NT2/D1 (cell line): ENCODE measurements around the gene INO80C.

Experiments
- DNase-seq: peaks from one replicate; pipeline ENCODE4 v3.0.0-alpha.2; 2011; ENCODE audit warnings: low read depth, low spot score
- H3K27me3 ChIP-seq: 2 replicates; pipeline ENCODE4 v1.6.0; 2011; ENCODE audit warnings: mild to moderate bottlenecking; ENCODE audit not compliant: insufficient read length, insufficient read depth
- H3K36me3 ChIP-seq: 2 replicates; pipeline ENCODE4 v1.6.1; 2011; ENCODE audit warnings: mild to moderate bottlenecking, low read length, mixed read lengths; ENCODE audit not compliant: insufficient read depth, insufficient read length
- H3K4me1 ChIP-seq: 2 replicates; pipeline ENCODE4 v1.5.1; 2011; ENCODE audit not compliant: insufficient read depth, insufficient read length
- H3K4me3 ChIP-seq: 2 replicates; pipeline ENCODE4 v1.5.1; 2011; ENCODE audit warnings: low read depth; ENCODE audit not compliant: insufficient read length
- H3K9ac ChIP-seq: 2 replicates; pipeline ENCODE4 v1.6.0; 2011; ENCODE audit warnings: low read depth; ENCODE audit not compliant: insufficient read length
- H3K9me3 ChIP-seq: 2 replicates; pipeline ENCODE4 v1.5.1; 2011; ENCODE audit warnings: mild to moderate bottlenecking, low read length; ENCODE audit not compliant: insufficient read depth
- SUZ12 ChIP-seq: IDR thresholded peaks from 2 replicates; pipeline ENCODE4 v1.6.1; 2011; ENCODE audit not compliant: insufficient read length, insufficient read depth; ENCODE audit errors: extremely low read depth
- YY1 ChIP-seq: IDR thresholded peaks from 2 replicates; pipeline ENCODE4 v1.6.1; 2011; ENCODE audit not compliant: insufficient read length, insufficient read depth
- ZNF274 ChIP-seq: IDR thresholded peaks from 2 replicates; pipeline ENCODE4 v1.6.1; 2011; ENCODE audit warnings: mild to moderate bottlenecking, low read depth, low read length

Gene INO80C

DNA sequence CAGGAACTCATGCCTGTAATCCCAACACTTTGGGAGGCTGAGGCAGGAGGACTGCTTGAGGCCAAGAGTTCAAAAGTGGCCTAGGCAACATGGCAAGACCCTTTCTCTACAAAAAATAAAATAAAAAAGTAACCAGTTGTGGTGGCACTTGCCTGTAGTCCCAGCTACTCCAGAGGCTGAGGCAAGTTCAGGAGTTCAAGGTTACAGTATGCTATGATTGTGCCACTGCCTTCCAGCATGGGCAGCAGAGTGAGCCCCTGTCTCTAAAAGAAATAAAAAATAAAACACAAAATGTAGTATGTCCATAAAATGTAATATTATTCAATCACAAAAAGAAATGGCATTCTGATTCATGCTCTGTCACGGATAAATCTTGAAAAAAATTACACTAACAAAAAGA, 11.9 kb downstream of the INO80C start:
- Histone ChIP-seq H3K9me3 (peaks cover 18% of the 10 kb centered on the region; the same call in 1 of the 2 replicates), H3K9ac (no peak overlapping the region), H3K4me3 (no peak overlapping the region), H3K4me1 (peaks cover 2% of the 10 kb centered on the region), H3K27me3 (no peaks in the 10 kb centered on the region), H3K36me3 (no peaks in the 10 kb centered on the region)
- DNase-seq = no peak
- no peak for TF ChIP-seq ZNF274
- TF ChIP-seq SUZ12 = no peak
- no peak for TF ChIP-seq YY1

DNA sequence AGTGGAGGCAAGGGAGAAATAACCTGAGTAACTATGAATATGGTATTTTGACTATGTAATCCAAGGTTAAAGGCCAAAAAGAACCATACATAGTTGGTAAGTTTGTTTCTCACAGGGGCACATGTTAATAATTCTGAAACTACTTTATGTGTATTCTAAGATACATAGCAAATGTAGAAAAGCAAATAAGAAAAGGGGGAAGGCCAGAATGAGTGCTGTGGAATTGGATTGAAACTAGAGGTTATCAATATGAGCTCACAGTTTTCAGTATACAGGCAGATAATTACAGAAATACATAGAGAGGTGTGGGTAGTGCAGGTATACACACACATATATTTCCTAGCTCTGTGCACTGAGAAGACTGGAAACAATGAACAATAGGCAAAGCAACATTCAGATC, 13.7 kb downstream of the INO80C start:
- H3K27me3 ChIP-seq = no peaks in the 10 kb centered on the region
- H3K4me1 ChIP-seq = peaks cover 2% of the 10 kb centered on the region
- H3K9me3 ChIP-seq = peaks cover 14% of the 10 kb centered on the region; the same call in 1 of the 2 replicates
- no peak overlapping the region for H3K9ac ChIP-seq
- DNase-seq = no peak
- TF ChIP-seq YY1 = no peak
- TF ChIP-seq ZNF274 = no peak
- TF ChIP-seq SUZ12 = no peak
- H3K36me3 ChIP-seq = no peaks in the 10 kb centered on the region
- no peak overlapping the region for H3K4me3 ChIP-seq

- no peak for DNase-seq
- no peak overlapping the region for H3K4me3 ChIP-seq
- H3K9me3 ChIP-seq = 0 out of 2 replicates have a peak, but pooled peaks cover 1% of the 10 kb centered on the region
- no peaks in the 10 kb centered on the region for H3K4me1 ChIP-seq
- H3K9ac ChIP-seq = no peak overlapping the region
- peaks cover 3% of the 10 kb centered on the region for H3K36me3 ChIP-seq
- no peaks in the 10 kb centered on the region for H3K27me3 ChIP-seq
- TF ChIP-seq ZNF274 (no peak), SUZ12 (no peak), YY1 (no peak)
These were observed 15.8 kb downstream of the INO80C start for GRCh38 chr18:35481960-35482366.

GRCh38 chr18:35479911-35480586, 17.7 kb downstream of the INO80C start:
- no peaks in the 10 kb centered on the region for H3K27me3 ChIP-seq
- H3K36me3 ChIP-seq = peaks cover 3% of the 10 kb centered on the region
- H3K4me3 ChIP-seq = no peak overlapping the region
- no peaks in the 10 kb centered on the region for H3K9me3 ChIP-seq
- no peak for DNase-seq
- no peaks in the 10 kb centered on the region for H3K4me1 ChIP-seq
- no peak for TF ChIP-seq ZNF274
- TF ChIP-seq SUZ12 = no peak
- no peak overlapping the region for H3K9ac ChIP-seq

DNA sequence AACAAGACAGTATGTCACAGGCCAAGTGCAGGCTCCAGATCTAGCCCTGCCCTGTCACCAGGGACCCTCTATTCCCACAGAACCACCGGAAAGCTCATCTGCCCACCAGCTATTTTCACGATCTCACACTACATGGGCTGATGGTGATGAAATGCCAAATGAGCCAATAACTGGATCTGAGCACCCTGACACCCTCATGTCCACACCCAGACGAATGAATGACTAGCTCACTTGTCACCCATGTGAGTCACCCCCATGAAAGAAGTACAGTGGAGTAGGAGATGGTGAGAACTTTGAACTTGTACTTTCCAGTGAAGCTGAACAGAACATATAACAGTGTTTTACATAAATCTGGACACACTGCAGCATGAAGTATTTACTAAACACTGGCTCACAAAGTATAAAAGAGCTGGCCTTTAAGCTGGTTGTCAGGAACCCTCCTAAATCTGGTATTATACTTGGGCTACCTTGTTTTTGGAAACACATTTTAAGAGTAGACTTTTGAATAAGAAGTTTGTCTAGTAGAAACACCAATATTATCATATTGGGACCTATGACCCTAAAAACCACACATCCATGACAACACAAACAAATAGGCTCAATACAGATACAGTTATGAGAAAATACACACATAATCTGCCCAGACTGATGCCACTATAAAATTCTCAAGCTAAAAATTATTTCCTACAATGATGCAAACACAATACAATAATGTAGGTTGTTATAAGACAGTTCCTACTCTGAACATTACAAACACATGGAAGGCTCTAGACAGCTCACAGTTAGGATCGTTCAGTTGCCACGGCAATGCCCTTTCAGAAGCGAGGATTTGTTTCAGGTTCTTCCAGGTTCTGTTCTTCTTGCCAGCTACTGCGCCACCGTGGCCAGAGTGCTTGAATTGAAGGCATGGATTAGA, 19.0 kb downstream of the INO80C start:
- DNase-seq = no peak
- H3K4me1 ChIP-seq = no peaks in the 10 kb centered on the region
- no peaks in the 10 kb centered on the region for H3K9me3 ChIP-seq
- H3K36me3 ChIP-seq = peaks cover 3% of the 10 kb centered on the region
- H3K4me3 ChIP-seq = no peak overlapping the region
- H3K9ac ChIP-seq = no peak overlapping the region
- no peaks in the 10 kb centered on the region for H3K27me3 ChIP-seq
- TF ChIP-seq YY1 (no peak), SUZ12 (no peak), ZNF274 (no peak)

GRCh38 chr18:35477974-35478373, 19.8 kb downstream of the INO80C start:
- H3K4me1 ChIP-seq = no peaks in the 10 kb centered on the region
- no peak overlapping the region for H3K9ac ChIP-seq
- no peak for TF ChIP-seq SUZ12
- no peak for TF ChIP-seq YY1
- TF ChIP-seq ZNF274 = no peak

DNA sequence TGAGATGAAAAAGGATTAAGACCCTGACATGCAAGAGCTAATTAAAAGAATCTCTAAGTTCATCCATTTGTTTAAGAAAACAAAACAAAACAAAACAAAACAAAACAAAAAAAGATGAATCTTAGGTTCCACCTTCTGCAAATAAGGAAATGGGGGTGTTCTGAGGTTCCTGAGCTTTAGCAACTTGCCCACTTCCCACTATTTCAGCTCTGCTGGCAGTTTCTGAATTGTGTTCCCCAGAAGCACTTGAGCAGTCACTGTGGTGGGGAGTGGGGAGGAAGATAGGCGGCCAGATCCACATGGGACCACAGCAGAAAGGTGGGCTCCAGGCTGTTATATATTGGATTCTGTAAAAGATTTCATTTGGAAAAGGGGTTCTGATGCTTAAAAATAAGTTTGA, 20.3 kb downstream of the INO80C start:
- no peaks in the 10 kb centered on the region for H3K4me1 ChIP-seq
- DNase-seq = no peak
- TF ChIP-seq SUZ12 = no peak
- TF ChIP-seq YY1 = no peak
- TF ChIP-seq ZNF274 = no peak
- H3K27me3 ChIP-seq = no peaks in the 10 kb centered on the region
- H3K9ac ChIP-seq = no peak overlapping the region
- no peak overlapping the region for H3K4me3 ChIP-seq
- H3K36me3 ChIP-seq = peaks cover 3% of the 10 kb centered on the region
- H3K9me3 ChIP-seq = no peaks in the 10 kb centered on the region

More at GRCh38 chr18:35477974-35478373, 19.8 kb downstream of the INO80C start:
- Histone ChIP-seq H3K36me3 (peaks cover 3% of the 10 kb centered on the region), H3K4me3 (no peak overlapping the region), H3K9me3 (no peaks in the 10 kb centered on the region), H3K27me3 (no peaks in the 10 kb centered on the region)
- DNase-seq = no peak
